ENCODE results near the gene OR2T29.
"Not testable (repeated sequence)": the region's sequence is repeated elsewhere in the genome, so short reads cannot be mapped to it uniquely, and the experiment has no call there.

DNA sequence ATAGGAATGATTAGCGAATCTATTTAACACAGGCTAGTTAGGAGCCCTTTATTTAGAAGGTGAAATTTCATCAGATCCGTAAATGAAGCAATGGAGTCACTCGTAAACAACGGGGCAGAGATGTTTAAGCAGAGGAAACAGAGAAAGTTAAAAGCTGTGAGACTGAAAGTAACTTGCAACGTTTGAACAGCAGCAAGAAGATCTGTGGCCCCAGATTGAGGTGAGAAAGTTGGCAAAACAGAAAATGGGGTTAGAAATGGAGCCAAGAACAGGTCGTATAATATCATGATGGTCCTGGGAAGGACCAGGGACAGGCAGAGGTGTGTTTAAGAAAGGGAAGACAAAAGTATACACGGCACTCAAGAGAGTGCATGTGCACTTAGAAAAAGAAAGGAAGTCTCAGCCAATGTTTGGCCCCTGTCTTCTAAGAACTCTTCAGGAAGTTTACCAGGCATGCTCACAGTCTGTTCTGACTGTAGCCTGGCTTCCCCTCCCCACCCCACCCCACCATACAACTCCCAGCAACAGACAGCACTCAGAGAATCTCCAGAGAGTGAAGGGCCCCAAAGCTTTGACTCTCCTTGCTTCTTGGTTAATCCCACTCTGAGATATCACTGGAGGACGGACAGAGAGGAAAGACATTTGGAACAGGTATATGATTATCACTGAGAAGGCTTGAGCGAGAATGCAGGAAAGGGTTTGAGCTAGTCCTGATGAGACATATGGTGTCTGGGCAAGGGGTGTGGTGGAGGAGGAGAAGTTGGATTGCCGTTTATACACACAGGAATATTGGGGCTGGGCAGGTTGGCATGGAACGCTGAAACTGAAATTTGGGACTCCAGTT lies 3.2 kb upstream of the OR2T29 start:
- TF ChIP-seq, protein P1, sequence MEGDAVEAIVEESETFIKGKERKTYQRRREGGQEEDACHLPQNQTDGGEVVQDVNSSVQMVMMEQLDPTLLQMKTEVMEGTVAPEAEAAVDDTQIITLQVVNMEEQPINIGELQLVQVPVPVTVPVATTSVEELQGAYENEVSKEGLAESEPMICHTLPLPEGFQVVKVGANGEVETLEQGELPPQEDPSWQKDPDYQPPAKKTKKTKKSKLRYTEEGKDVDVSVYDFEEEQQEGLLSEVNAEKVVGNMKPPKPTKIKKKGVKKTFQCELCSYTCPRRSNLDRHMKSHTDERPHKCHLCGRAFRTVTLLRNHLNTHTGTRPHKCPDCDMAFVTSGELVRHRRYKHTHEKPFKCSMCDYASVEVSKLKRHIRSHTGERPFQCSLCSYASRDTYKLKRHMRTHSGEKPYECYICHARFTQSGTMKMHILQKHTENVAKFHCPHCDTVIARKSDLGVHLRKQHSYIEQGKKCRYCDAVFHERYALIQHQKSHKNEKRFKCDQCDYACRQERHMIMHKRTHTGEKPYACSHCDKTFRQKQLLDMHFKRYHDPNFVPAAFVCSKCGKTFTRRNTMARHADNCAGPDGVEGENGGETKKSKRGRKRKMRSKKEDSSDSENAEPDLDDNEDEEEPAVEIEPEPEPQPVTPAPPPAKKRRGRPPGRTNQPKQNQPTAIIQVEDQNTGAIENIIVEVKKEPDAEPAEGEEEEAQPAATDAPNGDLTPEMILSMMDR (IDR thresholded peaks at IDR 0.05) = not testable (repeated sequence)
- TF ChIP-seq POLR2A (IDR thresholded peaks at IDR 0.05) = not testable (repeated sequence)

All from heart left ventricle (tissue), 13 donors.